Calu3 (cell line): ENCODE results near the gene GMDS. TPM values are rescaled to one million over a fixed set of nuclear protein-coding genes. Genes with fewer than 3 reads are reported as not detected.

Experiments used
- BruUV-seq: library from RNA; stranded (reverse); fragments of 400-500 nt; replicated peaks from 2 replicates; lab custom pipeline; 2021; lab: Mats Ljungman, UMichigan
- CTCF ChIA-PET: fragments of 300-600 bp; sonication (Branson Sonifier 250); formaldehyde crosslinking; loops from one replicate; lab custom pipeline; 2022; ENCODE audit warnings: antibody characterized with exemption; lab: Charles Lee
- DNase-seq: peaks from one replicate; pipeline ENCODE4 v3.0.0; 2022
- H3K27ac Mint-ChIP-seq: one replicate; pipeline ENCODE4 v1.8.0; 2022; ENCODE audit warnings: mixed read lengths; ENCODE audit not compliant: unreplicated experiment
- H3K27me3 Mint-ChIP-seq: one replicate; pipeline ENCODE4 v1.8.0; 2022; ENCODE audit warnings: mixed read lengths; ENCODE audit not compliant: unreplicated experiment
- H3K36me3 Mint-ChIP-seq: one replicate; pipeline ENCODE4 v1.8.0; 2022; ENCODE audit warnings: mild to moderate bottlenecking, moderate library complexity, mixed read lengths; ENCODE audit not compliant: insufficient read depth, unreplicated experiment
- H3K4me1 Mint-ChIP-seq: one replicate; pipeline ENCODE4 v1.8.0; 2022; ENCODE audit warnings: mild to moderate bottlenecking, low read depth, mixed read lengths; ENCODE audit not compliant: unreplicated experiment
- H3K4me3 Mint-ChIP-seq: one replicate; pipeline ENCODE4 v1.8.0; 2022; ENCODE audit warnings: mild to moderate bottlenecking, low read depth, moderate library complexity, mixed read lengths; ENCODE audit not compliant: unreplicated experiment
- H3K9me3 Mint-ChIP-seq: one replicate; pipeline ENCODE4 v1.8.0; 2022; ENCODE audit warnings: low read depth, mixed read lengths; ENCODE audit not compliant: unreplicated experiment
- intact Hi-C: fragments of 100-400 bp; cut with micrococcal nuclease; formaldehyde crosslinking; loops from one replicate; pipeline ENCODE4 v1.10.0; 2022; ENCODE audit not compliant: unreplicated experiment
- total RNA-seq: library from RNA; stranded (reverse); gene quantifications from 2 replicates; pipeline ENCODE4 v1.2.3, GENCODE V29; 2022
- TF ChIP-seq, protein P1 (sequence below): fragments of 200-600 bp; IDR thresholded peaks from one replicate; pipeline ENCODE4 v1.8.0; 2022; ENCODE audit warnings: antibody characterized with exemption; ENCODE audit not compliant: unreplicated experiment

GMDS gene
- total RNA-seq, 1 experiment from 2014 or later = 58.2 TPM

DNA sequence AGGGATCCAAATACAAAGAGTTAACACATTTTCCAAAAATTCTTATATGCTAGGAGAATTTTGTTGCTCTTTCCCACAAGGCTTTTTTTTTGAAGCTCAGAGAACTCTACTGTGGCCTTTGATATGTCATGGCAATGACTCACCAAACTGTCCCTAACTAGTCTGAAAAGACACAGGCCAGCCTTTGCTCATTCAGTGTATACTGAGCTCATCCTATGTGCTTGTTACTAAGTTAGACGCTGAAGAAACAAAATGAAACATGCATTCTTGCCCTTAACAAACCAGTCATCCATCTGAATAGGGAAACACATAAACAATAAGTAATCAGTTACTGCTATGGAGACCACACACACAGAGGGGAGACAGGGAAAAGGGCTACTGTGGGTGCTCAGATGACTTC is 343.8 kb downstream of the GMDS start:
- peaks cover 5% of the 10 kb centered on the region for H3K4me1 Mint-ChIP-seq
- H3K27ac Mint-ChIP-seq = no peak overlapping the region
- intact Hi-C loops = no loop called here
- no peak for DNase-seq
- H3K27me3 Mint-ChIP-seq = no peaks in the 10 kb centered on the region
- BruUV-seq = no TSS peak
- no peak overlapping the region for H3K4me3 Mint-ChIP-seq
- TF ChIP-seq, protein P1, sequence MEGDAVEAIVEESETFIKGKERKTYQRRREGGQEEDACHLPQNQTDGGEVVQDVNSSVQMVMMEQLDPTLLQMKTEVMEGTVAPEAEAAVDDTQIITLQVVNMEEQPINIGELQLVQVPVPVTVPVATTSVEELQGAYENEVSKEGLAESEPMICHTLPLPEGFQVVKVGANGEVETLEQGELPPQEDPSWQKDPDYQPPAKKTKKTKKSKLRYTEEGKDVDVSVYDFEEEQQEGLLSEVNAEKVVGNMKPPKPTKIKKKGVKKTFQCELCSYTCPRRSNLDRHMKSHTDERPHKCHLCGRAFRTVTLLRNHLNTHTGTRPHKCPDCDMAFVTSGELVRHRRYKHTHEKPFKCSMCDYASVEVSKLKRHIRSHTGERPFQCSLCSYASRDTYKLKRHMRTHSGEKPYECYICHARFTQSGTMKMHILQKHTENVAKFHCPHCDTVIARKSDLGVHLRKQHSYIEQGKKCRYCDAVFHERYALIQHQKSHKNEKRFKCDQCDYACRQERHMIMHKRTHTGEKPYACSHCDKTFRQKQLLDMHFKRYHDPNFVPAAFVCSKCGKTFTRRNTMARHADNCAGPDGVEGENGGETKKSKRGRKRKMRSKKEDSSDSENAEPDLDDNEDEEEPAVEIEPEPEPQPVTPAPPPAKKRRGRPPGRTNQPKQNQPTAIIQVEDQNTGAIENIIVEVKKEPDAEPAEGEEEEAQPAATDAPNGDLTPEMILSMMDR = no peak
- H3K9me3 Mint-ChIP-seq = no peaks in the 10 kb centered on the region
- H3K36me3 Mint-ChIP-seq = no peaks in the 10 kb centered on the region
- CTCF ChIA-PET = interaction anchor here (0.6 kb wide), 1 partner anchor 11 kb away, joined by 3 read pairs; no protein-coding TSS in a partner anchor

DNA sequence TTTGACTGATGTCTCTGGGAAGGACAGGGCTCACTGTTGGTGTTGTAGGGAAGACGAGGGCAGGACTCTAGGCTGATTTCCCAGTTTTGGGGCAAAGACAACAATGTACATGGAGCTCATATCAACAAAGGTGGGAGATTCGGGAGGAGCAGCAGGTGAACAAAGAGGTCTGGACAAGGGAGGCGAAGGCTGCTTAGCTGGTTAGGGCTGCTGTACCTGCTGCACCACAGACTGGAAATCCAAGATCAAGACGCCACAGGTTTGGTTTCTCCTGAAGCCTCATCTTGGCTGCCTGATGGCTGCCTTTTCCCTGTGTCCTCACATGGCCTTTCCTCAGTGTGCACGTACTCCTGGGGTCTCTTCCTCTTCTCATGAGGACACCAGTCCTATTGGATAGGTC is 348.5 kb downstream of the GMDS start:
- peaks cover 23% of the 10 kb centered on the region for H3K4me1 Mint-ChIP-seq
- TF ChIP-seq, protein P1 = no peak
- no peaks in the 10 kb centered on the region for H3K9me3 Mint-ChIP-seq
- H3K27me3 Mint-ChIP-seq = no peaks in the 10 kb centered on the region
- H3K4me3 Mint-ChIP-seq = no peak overlapping the region
- CTCF ChIA-PET = no interaction called here
- no peak overlapping the region for H3K27ac Mint-ChIP-seq
- no peak for DNase-seq
- BruUV-seq = no TSS peak
- H3K36me3 Mint-ChIP-seq = no peaks in the 10 kb centered on the region
- intact Hi-C loops = no loop called here

DNA sequence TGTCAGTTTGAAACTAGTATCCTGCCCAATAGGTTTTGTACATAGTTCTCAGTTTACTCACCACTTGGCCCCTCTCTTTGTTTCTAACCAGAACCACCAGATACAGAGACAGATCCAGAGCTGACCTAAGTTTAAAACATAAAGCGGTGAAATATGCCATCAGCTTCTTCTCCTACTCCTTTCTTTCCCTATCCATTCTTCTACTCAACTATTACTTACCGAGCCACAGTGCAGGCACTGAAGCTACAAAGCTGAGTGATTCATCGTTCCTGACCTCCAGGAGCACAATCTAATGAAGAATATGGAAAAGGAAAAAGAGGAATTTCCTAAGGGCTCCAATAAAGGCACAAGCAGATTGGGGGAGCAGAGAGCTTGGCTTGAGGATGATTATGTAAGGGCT is 349.7 kb downstream of the GMDS start:
- Mint-ChIP-seq H3K27me3 (no peaks in the 10 kb centered on the region), H3K36me3 (no peaks in the 10 kb centered on the region), H3K4me3 (no peak overlapping the region), H3K4me1 (peaks cover 23% of the 10 kb centered on the region), H3K9me3 (no peaks in the 10 kb centered on the region), H3K27ac (no peak overlapping the region)
- CTCF ChIA-PET = no interaction called here
- intact Hi-C loops = no loop called here
- BruUV-seq = no TSS peak
- DNase-seq = no peak
- TF ChIP-seq, protein P1 = no peak

DNA sequence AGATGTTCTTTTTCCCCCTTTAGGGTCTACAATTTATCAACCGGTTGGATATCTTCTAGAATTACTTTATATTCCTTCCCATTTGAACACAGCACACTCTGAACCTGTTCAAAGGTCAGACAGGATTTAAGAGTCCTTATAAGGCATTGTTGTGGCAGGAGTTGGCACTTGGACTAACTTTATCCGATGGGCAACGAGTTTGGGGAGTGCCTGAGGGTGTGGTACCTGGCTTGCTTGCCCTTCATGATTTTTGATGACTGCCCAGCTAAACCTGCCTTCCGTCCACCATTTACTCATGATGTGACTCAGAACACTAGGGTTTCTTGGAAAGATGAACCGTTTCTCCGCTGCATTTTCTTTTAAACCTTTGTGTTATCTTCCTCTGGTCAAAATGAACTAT is 350.5 kb downstream of the GMDS start:
- Mint-ChIP-seq H3K9me3 (no peaks in the 10 kb centered on the region), H3K27me3 (no peaks in the 10 kb centered on the region), H3K4me1 (peaks cover 23% of the 10 kb centered on the region), H3K36me3 (no peaks in the 10 kb centered on the region), H3K27ac (peak overlapping the region; percentile 52), H3K4me3 (no peak overlapping the region)
- no TSS peak for BruUV-seq
- TF ChIP-seq, protein P1 = no peak
- CTCF ChIA-PET = no interaction called here
- intact Hi-C loops = no loop called here
- peak; percentile 46 for DNase-seq
